B cell (primary cell): ENCODE data around the gene PKDREJ.

Experiments used
- EZH2 ChIP-seq: IDR thresholded peaks from 2 replicates; pipeline ENCODE4 v1.6.1; 2012; ENCODE audit warnings: borderline replicate concordance, low read depth, mild to moderate bottlenecking, moderate library complexity, low read length; ENCODE audit not compliant: insufficient read depth, poor library complexity, severe bottlenecking
- TF ChIP-seq, protein P1 (sequence below): fragments of 200-600 bp; IDR thresholded peaks from one replicate; pipeline ENCODE4 v1.8.0; 2022; ENCODE audit warnings: antibody characterized with exemption, mild to moderate bottlenecking

DNA sequence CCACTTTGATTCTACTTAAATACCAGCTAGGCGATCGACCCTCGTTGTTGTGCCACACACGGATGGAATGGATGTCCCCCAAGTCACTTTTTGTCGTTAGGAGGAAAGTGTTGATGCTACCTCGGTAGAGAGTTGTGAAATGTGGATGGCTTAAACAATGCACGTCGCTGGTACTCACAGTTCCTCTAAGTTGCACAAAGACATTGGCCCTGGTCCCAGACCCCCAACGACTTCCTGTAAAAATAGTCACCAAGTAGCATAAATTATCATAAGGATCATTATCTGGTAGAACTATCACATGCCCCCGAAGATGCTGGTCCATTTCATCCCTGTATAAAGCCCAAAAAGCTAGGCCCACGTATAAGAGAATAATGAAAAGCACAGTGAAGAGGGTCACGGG is 3.8 kb downstream of the PKDREJ start:
- TF ChIP-seq EZH2 = no peak
- TF ChIP-seq, protein P1, sequence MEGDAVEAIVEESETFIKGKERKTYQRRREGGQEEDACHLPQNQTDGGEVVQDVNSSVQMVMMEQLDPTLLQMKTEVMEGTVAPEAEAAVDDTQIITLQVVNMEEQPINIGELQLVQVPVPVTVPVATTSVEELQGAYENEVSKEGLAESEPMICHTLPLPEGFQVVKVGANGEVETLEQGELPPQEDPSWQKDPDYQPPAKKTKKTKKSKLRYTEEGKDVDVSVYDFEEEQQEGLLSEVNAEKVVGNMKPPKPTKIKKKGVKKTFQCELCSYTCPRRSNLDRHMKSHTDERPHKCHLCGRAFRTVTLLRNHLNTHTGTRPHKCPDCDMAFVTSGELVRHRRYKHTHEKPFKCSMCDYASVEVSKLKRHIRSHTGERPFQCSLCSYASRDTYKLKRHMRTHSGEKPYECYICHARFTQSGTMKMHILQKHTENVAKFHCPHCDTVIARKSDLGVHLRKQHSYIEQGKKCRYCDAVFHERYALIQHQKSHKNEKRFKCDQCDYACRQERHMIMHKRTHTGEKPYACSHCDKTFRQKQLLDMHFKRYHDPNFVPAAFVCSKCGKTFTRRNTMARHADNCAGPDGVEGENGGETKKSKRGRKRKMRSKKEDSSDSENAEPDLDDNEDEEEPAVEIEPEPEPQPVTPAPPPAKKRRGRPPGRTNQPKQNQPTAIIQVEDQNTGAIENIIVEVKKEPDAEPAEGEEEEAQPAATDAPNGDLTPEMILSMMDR = no peak
